GM15510 (cell line): Measurements from ENCODE around the gene MAFB.

ENCODE experiments used
- POLR2A ChIP-seq: IDR thresholded peaks from 3 replicates; pipeline ENCODE4 v1.6.1; 2011; ENCODE audit warnings: borderline replicate concordance; ENCODE audit not compliant: insufficient read length; ENCODE audit errors: extremely low read depth

MAFB gene

GRCh38 chr20:40711079-40711478 lies 22.0 kb upstream of the MAFB start:
- TF ChIP-seq POLR2A, result no peak

- TF ChIP-seq POLR2A, result no peak
Observed at GRCh38 chr20:40710603-40711002, 21.6 kb upstream of the MAFB start.

- TF ChIP-seq POLR2A, result no peak
Observed at GRCh38 chr20:40706977-40707582, 18.0 kb upstream of the MAFB start.

GRCh38 chr20:40705413-40705812 lies 16.4 kb upstream of the MAFB start:
- no peak for TF ChIP-seq POLR2A

GRCh38 chr20:40704828-40705227 lies 15.8 kb upstream of the MAFB start:
- TF ChIP-seq POLR2A, result no peak

GRCh38 chr20:40703975-40704530 lies 15.0 kb upstream of the MAFB start:
- no peak for TF ChIP-seq POLR2A

GRCh38 chr20:40702504-40702903 lies 13.5 kb upstream of the MAFB start:
- no peak for TF ChIP-seq POLR2A

- no peak for TF ChIP-seq POLR2A
Observed at GRCh38 chr20:40698744-40699143, 9.7 kb upstream of the MAFB start.

- no peak for TF ChIP-seq POLR2A
Observed at GRCh38 chr20:40698281-40698680, 9.2 kb upstream of the MAFB start.

GRCh38 chr20:40697541-40697940 lies 8.5 kb upstream of the MAFB start:
- no peak for TF ChIP-seq POLR2A

GRCh38 chr20:40695214-40695613 lies 6.2 kb upstream of the MAFB start:
- no peak for TF ChIP-seq POLR2A

- TF ChIP-seq POLR2A, result no peak
Observed at GRCh38 chr20:40694246-40694645, 5.2 kb upstream of the MAFB start.

- TF ChIP-seq POLR2A, result no peak
Observed at GRCh38 chr20:40692240-40693011, 3.4 kb upstream of the MAFB start.

GRCh38 chr20:40691566-40692239 lies 2.7 kb upstream of the MAFB start:
- no peak for TF ChIP-seq POLR2A

GRCh38 chr20:40690836-40691565 lies 2.0 kb upstream of the MAFB start:
- no peak for TF ChIP-seq POLR2A
